ELF-1 (cell line): ENCODE data around the gene GPC6.

Source experiments
- DNase-seq: peaks from one replicate; pipeline ENCODE4 v3.0.0-alpha.2; 2016; ENCODE audit warnings: low read depth, low spot score

The GPC6 gene

GRCh38 chr13:93915269-93915809, 688.7 kb downstream of the GPC6 start:
- no peak for DNase-seq

GRCh38 chr13:93922063-93922855, 695.7 kb downstream of the GPC6 start:
- DNase-seq = no peak

DNA sequence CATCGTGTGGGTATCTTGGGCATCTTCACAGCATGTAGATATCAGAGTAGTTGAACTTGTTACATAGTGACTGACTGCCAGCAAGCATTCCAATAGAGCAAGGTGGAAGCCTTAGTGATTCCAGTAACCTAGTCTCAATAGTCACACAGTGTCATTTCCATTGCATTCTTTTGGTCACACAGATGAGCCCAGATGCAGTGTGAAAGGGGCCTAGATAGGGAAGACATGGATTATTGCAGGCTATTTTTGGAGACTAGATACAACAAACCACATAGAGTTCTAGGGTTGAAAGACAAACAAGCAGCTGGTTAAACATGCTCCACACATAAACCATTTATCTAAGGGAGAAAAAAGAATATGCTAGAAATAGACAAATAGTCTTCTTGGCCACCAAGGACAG, 699.4 kb downstream of the GPC6 start:
- no peak for DNase-seq

GRCh38 chr13:93926425-93926824, 699.8 kb downstream of the GPC6 start:
- DNase-seq = no peak

- DNase-seq = no peak
Measured at GRCh38 chr13:93927431-93927830, 700.8 kb downstream of the GPC6 start.

GRCh38 chr13:93932901-93933300, 706.3 kb downstream of the GPC6 start:
- DNase-seq = no peak

DNA sequence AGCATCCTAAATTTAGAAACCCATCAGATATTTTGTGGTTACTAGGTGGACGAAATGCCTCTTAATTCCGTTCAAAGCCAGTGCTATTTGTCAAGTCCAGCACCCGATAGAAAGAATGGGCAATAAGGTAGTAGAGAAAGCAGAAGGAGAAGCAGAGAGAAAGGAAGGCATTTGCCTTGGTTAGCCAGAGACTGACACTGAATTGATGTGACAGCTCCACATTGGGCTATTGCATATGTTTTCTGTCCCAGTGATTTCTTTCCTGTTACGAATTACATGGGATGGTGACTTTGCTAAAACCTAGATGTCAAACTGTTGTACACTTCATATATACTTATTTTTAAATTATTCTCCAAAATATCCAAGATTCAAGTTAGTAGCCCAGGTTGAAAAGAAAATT, 710.3 kb downstream of the GPC6 start:
- DNase-seq = no peak

DNA sequence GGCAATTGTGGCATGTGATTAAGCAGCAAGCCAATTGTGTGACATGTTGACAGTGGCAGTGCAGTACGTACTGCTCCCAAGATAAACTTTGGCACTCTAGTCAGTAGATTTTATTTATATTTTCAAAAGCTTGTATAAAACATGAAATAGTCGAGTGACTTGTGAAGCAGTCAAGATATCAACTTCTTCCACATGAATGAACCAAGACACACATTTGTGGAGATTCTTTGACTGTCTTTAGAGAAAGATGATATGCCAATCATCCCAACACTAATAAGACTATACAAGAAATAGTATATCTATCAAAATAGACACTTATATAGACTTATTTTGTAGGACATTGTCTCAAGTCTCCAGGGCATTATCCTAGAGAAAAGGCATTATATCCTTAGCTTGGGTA, 714.8 kb downstream of the GPC6 start:
- no peak for DNase-seq

DNA sequence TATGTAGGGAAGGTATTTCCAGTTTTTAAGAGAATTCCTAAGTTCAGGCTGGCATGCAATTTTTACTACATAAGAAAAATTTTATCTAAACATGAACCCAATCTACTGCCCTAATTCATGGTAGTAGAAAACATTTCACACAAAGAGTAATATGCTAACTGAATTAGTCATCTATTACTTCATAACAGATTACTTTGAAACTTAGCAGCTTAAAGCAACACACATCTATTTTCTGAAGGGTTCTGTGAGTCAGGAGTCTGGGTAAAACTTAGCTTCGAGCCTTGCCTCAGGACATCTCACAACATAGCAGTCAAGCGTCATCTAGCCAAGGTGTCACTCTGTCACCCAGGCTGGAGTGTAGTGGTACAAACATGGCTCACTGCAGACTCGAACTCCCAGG, 715.4 kb downstream of the GPC6 start:
- DNase-seq = no peak

DNA sequence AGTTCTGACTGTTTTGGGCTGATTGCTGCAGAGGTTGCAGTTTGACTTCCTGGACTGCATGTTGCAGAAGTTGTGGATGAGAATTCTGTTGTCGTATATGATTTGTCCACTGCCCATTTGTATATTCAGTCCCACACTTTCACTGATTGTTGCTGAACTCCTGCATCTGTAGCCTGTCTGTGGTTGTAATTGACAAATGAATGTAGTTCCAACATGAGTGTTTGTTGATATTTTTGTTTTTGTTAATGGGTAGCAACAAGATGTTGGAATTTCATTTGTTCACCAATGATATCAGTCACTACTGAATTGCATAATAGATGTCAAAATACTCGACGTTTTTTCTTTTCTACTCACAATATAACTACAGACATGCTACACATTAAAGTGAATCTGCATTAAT, 719.0 kb downstream of the GPC6 start:
- DNase-seq = no peak

DNA sequence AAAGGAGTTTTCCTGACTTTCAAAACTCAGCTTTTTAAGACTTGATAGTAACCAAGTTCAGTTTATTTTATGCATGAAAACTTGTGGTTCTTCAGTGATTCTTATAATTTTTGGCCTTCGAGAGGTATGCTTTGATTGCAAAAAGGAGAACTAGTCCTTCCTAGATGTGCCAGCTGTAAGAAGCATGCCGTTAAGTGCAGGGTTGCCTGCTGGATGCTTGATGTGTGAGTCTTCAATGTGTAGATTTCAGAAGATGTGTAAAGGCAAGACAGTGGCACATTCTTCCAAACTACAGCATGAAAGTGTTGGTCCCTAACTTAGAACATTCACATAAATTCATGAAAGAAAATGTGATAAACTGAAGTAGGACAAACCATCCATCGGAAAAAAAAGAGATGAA, 720.4 kb downstream of the GPC6 start:
- no peak for DNase-seq

DNA sequence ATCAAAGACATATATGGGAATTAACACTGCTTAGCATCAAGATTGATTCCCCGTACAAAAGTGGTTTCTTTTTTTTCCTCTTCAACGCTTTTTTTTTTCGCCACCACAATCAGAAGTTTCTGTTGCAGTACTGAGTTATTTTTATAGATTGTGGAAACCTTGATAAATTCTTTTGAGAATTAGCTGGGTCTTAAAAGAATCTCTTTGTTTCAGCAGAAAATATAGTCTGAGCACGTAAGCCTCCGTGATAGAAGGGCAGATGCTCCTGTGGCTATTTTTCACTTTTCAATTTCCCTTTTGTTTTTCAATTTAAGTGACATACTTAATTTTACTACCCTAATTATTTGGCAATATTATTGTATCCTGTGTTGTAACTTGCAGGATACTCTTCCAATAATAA, 721.0 kb downstream of the GPC6 start:
- no peak for DNase-seq

GRCh38 chr13:93948162-93948922, 721.7 kb downstream of the GPC6 start:
- no peak for DNase-seq

DNA sequence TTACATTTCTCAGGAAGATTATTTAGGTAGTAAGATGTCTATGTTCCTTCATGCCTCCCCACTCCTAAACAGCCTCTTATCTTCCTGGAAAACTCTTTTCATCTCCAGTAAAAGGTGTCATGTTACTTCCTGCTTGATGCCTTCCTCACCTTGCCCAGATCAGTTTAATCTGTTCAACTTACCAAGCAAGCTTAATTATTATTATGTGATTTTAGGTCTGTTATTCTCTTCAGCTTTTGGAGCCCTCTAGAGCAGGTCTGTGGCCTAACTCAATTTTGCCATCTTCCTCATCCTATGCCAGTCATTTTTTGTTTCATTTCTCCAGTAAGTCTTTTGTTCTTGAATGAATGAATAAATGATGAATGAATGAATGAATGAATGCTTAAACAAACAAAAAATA, 724.5 kb downstream of the GPC6 start:
- no peak for DNase-seq

GRCh38 chr13:93951951-93952350, 725.3 kb downstream of the GPC6 start:
- no peak for DNase-seq

DNA sequence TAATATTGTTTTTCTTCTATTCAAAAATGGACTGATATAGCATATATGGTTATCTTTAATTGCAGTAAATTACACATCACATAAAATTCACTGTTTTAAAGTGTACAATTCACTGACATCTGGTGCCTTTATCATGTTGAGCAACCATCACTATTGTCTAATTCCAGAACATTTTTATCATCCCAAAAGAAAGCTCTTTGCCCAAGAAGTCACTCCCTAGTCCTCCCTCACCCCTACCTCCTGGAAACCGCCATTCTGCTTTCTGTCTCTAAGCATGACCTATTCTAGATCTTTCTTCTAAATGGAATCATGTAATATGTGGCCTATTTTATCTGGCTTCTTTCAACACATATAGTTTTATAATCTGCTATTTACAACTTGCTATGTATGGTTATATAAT, 727.2 kb downstream of the GPC6 start:
- DNase-seq = no peak

GRCh38 chr13:93955904-93956303, 729.3 kb downstream of the GPC6 start:
- DNase-seq = no peak

DNA sequence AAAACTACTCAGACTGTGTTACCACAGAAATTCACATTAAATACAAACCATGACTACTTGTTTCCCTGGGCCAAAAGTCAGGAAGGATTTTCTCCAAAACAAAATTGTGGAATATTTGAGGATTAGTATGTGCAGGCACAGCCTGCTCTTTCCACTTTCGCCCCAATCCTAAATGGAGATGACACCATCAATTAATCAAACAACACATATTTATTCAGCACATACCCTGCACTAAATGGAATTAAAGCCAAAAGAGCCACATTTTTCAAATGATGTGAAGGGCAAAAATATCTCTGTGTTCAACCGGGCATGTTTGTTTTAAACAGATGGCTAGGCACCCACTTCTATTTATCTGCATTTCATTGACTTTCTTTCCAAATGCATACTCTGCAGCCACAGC, 729.8 kb downstream of the GPC6 start:
- no peak for DNase-seq

GRCh38 chr13:93957371-93957770, 730.8 kb downstream of the GPC6 start:
- DNase-seq = no peak

- no peak for DNase-seq
Measured at GRCh38 chr13:93959796-93960533, 733.4 kb downstream of the GPC6 start.

GRCh38 chr13:93963266-93964145, 736.9 kb downstream of the GPC6 start:
- DNase-seq = no peak
